ENCODE results near the gene SIGLEC15.

SIGLEC15 gene

GRCh38 chr18:45785134-45785533, 40.3 kb upstream of the SIGLEC15 start:
- no peak for TF ChIP-seq CTCF (IDR thresholded peaks at IDR 0.05; ENCODE audit: borderline replicate concordance, control extremely low read depth, extremely low read depth, insufficient read depth, missing control alignments)
- in situ Hi-C loops (cut with MboI; ENCODE audit: low sequenced_read_pairs, unreplicated experiment) = no loop called here

GRCh38 chr18:45786941-45787340, 38.5 kb upstream of the SIGLEC15 start:
- in situ Hi-C loops (cut with MboI; ENCODE audit: low sequenced_read_pairs, unreplicated experiment) = no loop called here
- TF ChIP-seq CTCF (IDR thresholded peaks at IDR 0.05; ENCODE audit: borderline replicate concordance, control extremely low read depth, extremely low read depth, insufficient read depth, missing control alignments) = no peak
- no peak for DNase-seq (ENCODE audit: low spot score)

More at GRCh38 chr18:45785134-45785533, 40.3 kb upstream of the SIGLEC15 start:
- no peak for DNase-seq (ENCODE audit: low spot score)

- DNase-seq (ENCODE audit: low spot score) = no peak
- no peak for TF ChIP-seq CTCF (IDR thresholded peaks at IDR 0.05; ENCODE audit: borderline replicate concordance, control extremely low read depth, extremely low read depth, insufficient read depth, missing control alignments)
- in situ Hi-C loops (cut with MboI; ENCODE audit: low sequenced_read_pairs, unreplicated experiment) = no loop called here
Measured at GRCh38 chr18:45787346-45787745, 38.1 kb upstream of the SIGLEC15 start.

- no peak for TF ChIP-seq CTCF (IDR thresholded peaks at IDR 0.05; ENCODE audit: borderline replicate concordance, control extremely low read depth, extremely low read depth, insufficient read depth, missing control alignments)
Measured at GRCh38 chr18:45788861-45789260, 36.6 kb upstream of the SIGLEC15 start.

GRCh38 chr18:45792506-45793263, 32.8 kb upstream of the SIGLEC15 start:
- no peak for TF ChIP-seq CTCF (IDR thresholded peaks at IDR 0.05; ENCODE audit: borderline replicate concordance, control extremely low read depth, extremely low read depth, insufficient read depth, missing control alignments)
- in situ Hi-C loops (cut with MboI; ENCODE audit: low sequenced_read_pairs, unreplicated experiment) = no loop called here
- no peak for DNase-seq (ENCODE audit: low spot score)

More at GRCh38 chr18:45788861-45789260, 36.6 kb upstream of the SIGLEC15 start:
- in situ Hi-C loops (cut with MboI; ENCODE audit: low sequenced_read_pairs, unreplicated experiment) = no loop called here
- DNase-seq (ENCODE audit: low spot score) = no peak

- in situ Hi-C loops (cut with MboI; ENCODE audit: low sequenced_read_pairs, unreplicated experiment) = no loop called here
- no peak for DNase-seq (ENCODE audit: low spot score)
- no peak for TF ChIP-seq CTCF (IDR thresholded peaks at IDR 0.05; ENCODE audit: borderline replicate concordance, control extremely low read depth, extremely low read depth, insufficient read depth, missing control alignments)
Measured at GRCh38 chr18:45793264-45793965, 32.1 kb upstream of the SIGLEC15 start.
